Large intestine (tissue), 3 donors: Measurements from ENCODE around the gene PPP1R26. TPM values are rescaled to one million over a fixed set of nuclear protein-coding genes. Genes with fewer than 3 reads are reported as not detected.

Experiments used
- DNase-seq, 2 donors: peaks; one replicate each; pipeline versions ENCODE4 v3.0.0 to v3.0.0-alpha.2; 2013
- H3K27ac ChIP-seq: one replicate; pipeline ENCODE4 v1.5.1; 2013; ENCODE audit warnings: low read length
- H3K27me3 ChIP-seq: 2 replicates; pipeline ENCODE4 v1.6.1; 2013; ENCODE audit warnings: low read length; ENCODE audit not compliant: control insufficient read depth, insufficient read depth
- H3K36me3 ChIP-seq: 2 replicates; pipeline ENCODE4 v1.6.1; 2013; ENCODE audit warnings: low read length; ENCODE audit not compliant: control insufficient read depth, insufficient read depth
- H3K4me1 ChIP-seq: one replicate; pipeline ENCODE4 v1.6.1; 2013; ENCODE audit warnings: low read length; ENCODE audit not compliant: control insufficient read depth, insufficient read depth
- H3K4me3 ChIP-seq: one replicate; pipeline ENCODE4 v1.5.1; 2013; ENCODE audit warnings: low read length
- H3K9me3 ChIP-seq: one replicate; pipeline ENCODE4 v1.6.1; 2013; ENCODE audit warnings: mild to moderate bottlenecking, low read depth, low read length, moderate library complexity; ENCODE audit not compliant: control insufficient read depth
- WGBS: methylation state at CpG from one replicate; pipeline ENCODE4 v1.1.5; 2013; ENCODE audit warnings: low lambda C conversion rate; ENCODE audit not compliant: insufficient coverage; 5-methylcytosine and 5-hydroxymethylcytosine counted together
- polyA plus RNA-seq: library from polyadenylated mRNA; unstranded; fragments of 120-200 nt; gene quantifications from one replicate; pipeline ENCODE4 v1.2.1, GENCODE V29; 2013

Gene PPP1R26
- polyA plus RNA-seq, 1 donor: 15.3 TPM

DNA sequence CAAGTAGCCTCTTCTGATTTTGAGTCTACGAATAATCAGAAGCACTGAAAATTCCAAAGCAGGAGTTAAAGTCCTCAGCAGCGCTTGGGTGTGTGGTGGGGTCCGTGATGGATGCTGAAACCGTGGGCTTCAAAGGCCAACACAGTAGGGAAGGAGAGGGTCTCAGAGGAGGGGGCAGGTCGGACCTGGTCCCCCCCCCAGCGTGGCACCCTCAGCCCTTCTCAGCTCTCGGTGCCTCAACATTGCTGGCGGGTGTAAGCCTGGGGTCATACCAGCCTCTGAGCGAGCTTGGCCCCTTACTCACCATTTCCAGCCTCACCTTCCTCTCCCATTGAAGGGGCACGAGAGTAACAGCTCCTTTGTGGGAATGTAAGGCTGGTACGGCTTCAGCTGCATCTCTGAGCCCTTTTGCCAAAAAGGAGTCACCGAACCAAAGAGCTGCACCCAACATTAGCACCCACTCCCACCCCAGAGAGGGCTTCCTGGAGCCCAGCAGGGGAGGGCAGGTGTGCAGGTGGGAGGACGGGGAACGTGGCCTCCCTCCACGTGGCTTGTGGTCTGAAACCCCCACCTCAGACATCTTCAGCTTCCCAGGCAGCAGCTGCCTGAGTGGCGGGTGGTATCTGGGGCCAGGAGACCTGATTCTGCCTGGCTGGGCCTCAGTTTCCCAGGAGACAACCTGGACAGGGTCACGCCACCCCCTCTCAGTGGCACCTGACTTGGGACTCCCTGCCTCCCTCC, 34.9 kb downstream of the PPP1R26 start:
- no peaks in the 10 kb centered on the region for H3K36me3 ChIP-seq
- H3K9me3 ChIP-seq: no peaks in the 10 kb centered on the region
- H3K4me3 ChIP-seq: no peak overlapping the region
- no peaks in the 10 kb centered on the region for H3K27me3 ChIP-seq
- DNase-seq: no peak
- H3K27ac ChIP-seq: no peak overlapping the region
- WGBS: no CpG with 5 or more reads among the region's 17 CpGs
- H3K4me1 ChIP-seq: no peaks in the 10 kb centered on the region

- H3K36me3 ChIP-seq: no peaks in the 10 kb centered on the region
- DNase-seq: no peak
- no peak overlapping the region for H3K4me3 ChIP-seq
- no peaks in the 10 kb centered on the region for H3K27me3 ChIP-seq
- H3K27ac ChIP-seq: no peak overlapping the region
- H3K9me3 ChIP-seq: no peaks in the 10 kb centered on the region
- no peaks in the 10 kb centered on the region for H3K4me1 ChIP-seq
- WGBS: no CpG with 5 or more reads among the region's 31 CpGs
These were observed 35.7 kb downstream of the PPP1R26 start for GRCh38 chr9:135515083-135515951.

DNA sequence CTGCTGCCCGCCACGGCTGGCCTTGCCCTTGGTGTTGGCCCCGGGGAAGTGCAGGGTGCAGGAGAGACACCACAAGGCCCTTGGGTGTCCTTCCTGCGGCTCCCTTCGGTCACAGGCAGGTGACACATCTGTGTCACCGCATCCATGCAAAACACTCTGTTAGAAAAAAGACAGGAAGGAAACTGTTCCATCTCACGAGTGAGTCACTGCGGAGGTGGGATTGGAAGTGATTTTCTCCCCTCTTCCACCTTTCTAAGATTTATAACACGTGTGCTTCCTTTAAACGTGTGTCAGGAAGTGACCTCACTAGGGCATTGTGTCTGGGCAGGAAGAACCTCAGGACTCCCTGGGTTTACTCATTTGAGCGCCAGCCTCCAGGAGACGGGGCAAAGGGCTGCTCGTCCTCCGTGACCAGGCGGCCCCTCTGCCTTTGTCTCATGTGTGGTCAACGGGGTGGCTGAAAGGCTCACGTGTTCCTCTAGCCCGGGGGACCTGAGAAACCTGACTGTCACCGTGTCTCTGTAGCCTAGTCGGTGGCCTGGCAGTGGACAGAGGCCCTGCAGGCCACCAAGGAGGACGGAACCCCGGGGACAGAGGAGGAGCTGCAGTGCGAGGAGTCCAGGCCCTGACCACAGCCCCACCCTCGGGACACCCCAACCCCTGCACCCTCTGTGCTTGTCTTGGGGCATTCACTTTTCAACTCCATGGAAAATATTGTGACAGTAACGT, 36.7 kb downstream of the PPP1R26 start:
- Histone ChIP-seq H3K27me3 (no peaks in the 10 kb centered on the region), H3K4me1 (no peaks in the 10 kb centered on the region), H3K27ac (no peak overlapping the region), H3K36me3 (no peaks in the 10 kb centered on the region), H3K4me3 (no peak overlapping the region), H3K9me3 (no peaks in the 10 kb centered on the region)
- no peak for DNase-seq
- no CpG with 5 or more reads among the region's 25 CpGs for whole genome bisulfite sequencing

GRCh38 chr9:135517407-135517822, 37.8 kb downstream of the PPP1R26 start:
- H3K4me1 ChIP-seq: no peaks in the 10 kb centered on the region
- no peaks in the 10 kb centered on the region for H3K9me3 ChIP-seq
- no peaks in the 10 kb centered on the region for H3K27me3 ChIP-seq
- no peak overlapping the region for H3K4me3 ChIP-seq
- H3K36me3 ChIP-seq: no peaks in the 10 kb centered on the region
- H3K27ac ChIP-seq: no peak overlapping the region
- DNase-seq: no peak
- no CpG with 5 or more reads among the region's 24 CpGs for WGBS

- H3K4me3 ChIP-seq: no peak overlapping the region
- H3K36me3 ChIP-seq: no peaks in the 10 kb centered on the region
- no peaks in the 10 kb centered on the region for H3K4me1 ChIP-seq
- H3K27me3 ChIP-seq: no peaks in the 10 kb centered on the region
- WGBS: no CpG with 5 or more reads among the region's 10 CpGs
- no peak overlapping the region for H3K27ac ChIP-seq
- DNase-seq: no peak
- no peaks in the 10 kb centered on the region for H3K9me3 ChIP-seq
These were observed 39.8 kb downstream of the PPP1R26 start for GRCh38 chr9:135519179-135519971.

DNA sequence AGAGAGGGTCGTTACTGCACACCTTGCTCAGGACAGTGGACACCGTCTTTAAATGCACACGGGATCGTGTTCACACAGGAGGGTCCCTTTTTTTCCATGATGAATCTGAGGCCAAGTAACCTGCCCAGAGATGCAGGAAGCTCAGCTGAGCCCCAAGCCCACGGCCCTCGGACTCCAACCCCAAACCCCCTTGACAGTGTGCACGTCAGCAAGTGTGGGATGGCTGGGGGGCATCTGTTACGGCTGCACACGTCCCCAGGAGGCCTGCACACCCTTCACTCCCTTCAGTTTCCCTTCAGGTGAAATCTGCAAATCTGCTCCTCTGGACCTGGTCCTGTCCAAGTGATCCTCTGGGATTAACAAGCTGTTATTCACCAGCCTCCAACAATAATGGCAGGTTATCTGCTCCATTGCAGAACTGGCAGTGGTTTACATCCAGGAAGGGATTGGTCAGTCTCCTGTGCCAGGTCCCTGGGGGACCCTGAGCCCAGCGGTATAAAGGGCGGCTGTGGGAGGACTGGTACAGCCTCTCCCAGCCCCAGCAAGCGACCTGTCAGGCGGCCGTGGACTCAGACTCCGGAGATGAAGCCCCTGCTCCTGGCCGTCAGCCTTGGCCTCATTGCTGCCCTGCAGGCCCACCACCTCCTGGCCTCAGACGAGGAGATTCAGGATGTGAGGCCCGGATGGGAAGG, 41.5 kb downstream of the PPP1R26 start, which contains the start of gene LCN1:
Gene LCN1, plus strand, starts transcription at position 525 of the 692 bp plus-strand sequence. Its CDS starts 58 bp downstream, at position 583.
- H3K27me3 ChIP-seq: no peaks in the 10 kb centered on the region
- WGBS: no CpG with 5 or more reads among the region's 18 CpGs
- DNase-seq: no peak
- H3K36me3 ChIP-seq: no peaks in the 10 kb centered on the region
- H3K4me3 ChIP-seq: no peak within 1 kb of the TSS
- no peaks in the 10 kb centered on the region for H3K4me1 ChIP-seq
- H3K9me3 ChIP-seq: no peaks in the 10 kb centered on the region
- no peak within 1 kb of the TSS for H3K27ac ChIP-seq

DNA sequence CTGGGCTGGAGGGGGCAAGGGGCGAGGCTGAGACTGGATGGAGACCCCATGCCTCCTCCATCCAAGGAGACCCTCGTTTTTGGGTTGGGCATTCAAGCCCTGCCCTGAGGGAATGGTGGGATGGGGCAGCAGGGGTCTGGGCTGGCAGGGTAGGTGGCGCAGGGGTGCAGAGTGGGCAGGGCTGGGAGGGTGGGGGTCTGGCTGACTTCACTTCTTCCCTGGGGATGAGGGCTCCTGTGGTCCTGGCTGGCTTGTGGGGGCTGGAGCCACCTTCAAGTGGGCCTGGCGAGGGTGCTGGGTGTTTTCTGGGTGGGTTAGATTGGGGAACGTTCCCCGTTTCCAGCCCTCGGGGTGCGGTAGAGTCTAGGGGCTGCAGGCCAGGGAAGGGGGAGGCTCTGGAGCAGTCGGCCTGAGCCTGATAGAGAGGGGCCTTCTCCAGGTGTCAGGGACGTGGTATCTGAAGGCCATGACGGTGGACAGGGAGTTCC, 42.1 kb downstream of the PPP1R26 start:
- Histone ChIP-seq H3K36me3 (no peaks in the 10 kb centered on the region), H3K4me1 (no peaks in the 10 kb centered on the region), H3K4me3 (no peak overlapping the region), H3K27ac (no peak overlapping the region), H3K27me3 (no peaks in the 10 kb centered on the region), H3K9me3 (no peaks in the 10 kb centered on the region)
- DNase-seq: no peak
- WGBS: no CpG with 5 or more reads among the region's 11 CpGs

DNA sequence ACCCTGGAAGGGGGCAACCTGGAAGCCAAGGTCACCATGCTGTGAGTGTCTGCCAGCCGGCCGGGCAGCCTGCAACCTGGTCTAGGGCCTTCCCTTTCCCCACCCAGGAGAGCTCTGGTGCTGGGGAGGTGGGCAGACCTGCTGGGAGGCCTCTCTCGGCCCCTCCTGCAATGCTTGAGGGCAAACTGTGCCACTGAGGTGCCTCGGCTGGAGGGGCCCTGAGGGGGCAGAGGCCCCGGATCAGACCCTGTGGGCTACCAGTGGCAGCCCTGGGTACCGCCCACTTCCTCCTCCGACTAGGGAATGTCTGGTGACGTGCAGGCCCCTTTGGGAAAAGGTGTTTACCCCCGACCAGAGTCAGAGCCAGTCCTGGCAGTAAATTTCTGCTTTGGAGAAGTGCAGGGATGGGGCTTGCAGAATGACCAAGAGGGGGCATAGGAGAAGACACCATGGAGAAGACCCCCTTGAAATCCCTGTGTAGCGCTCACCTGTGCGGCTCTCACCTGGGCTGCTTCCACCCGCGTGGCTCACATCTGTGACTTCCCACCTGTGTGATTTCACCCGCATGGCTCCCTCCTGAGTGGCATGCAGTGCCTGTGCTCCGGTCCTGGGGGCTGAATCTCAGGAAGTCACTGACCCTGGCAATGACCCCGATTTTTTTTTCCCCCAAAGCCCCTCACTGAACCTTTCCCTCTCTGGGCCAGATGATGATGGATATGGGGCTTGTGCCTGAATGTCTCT, 42.7 kb downstream of the PPP1R26 start:
- no peak for DNase-seq
- no peaks in the 10 kb centered on the region for H3K4me1 ChIP-seq
- no CpG with 5 or more reads among the region's 16 CpGs for WGBS

DNA sequence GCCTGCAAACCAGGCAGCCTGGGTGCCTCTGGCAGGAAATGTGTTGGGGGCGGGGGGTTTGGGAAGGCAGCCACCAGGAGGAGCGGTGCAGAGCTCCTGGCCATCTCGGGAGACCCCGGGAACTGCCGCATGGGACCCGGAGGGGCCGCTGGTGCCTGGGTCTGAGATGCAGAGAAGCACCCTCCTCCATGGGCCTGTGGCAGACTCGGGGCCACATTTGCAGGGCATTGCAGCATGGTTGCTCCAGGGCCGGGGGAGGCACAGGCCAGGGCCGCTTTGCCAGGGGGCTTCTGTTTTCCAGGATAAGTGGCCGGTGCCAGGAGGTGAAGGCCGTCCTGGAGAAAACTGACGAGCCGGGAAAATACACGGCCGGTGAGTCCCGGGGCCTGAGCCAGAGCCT, 43.3 kb downstream of the PPP1R26 start:
- no peaks in the 10 kb centered on the region for H3K4me1 ChIP-seq
- no peaks in the 10 kb centered on the region for H3K9me3 ChIP-seq
- H3K27me3 ChIP-seq: no peaks in the 10 kb centered on the region
- H3K36me3 ChIP-seq: no peaks in the 10 kb centered on the region
- no peak overlapping the region for H3K27ac ChIP-seq
- H3K4me3 ChIP-seq: no peak overlapping the region
- DNase-seq: no peak
- no CpG with 5 or more reads among the region's 17 CpGs for WGBS

More for the DNA sequence above, 42.7 kb downstream of the PPP1R26 start:
- Histone ChIP-seq H3K9me3 (no peaks in the 10 kb centered on the region), H3K27me3 (no peaks in the 10 kb centered on the region), H3K27ac (no peak overlapping the region), H3K4me3 (no peak overlapping the region), H3K36me3 (no peaks in the 10 kb centered on the region)
